CD4-positive, CD25-positive, alpha-beta regulatory T cell (primary cell): ENCODE measurements around the gene IGSF9B. TPM values are rescaled to one million over a fixed set of nuclear protein-coding genes. Genes with fewer than 3 reads are reported as not detected.
A peak's percentile ranks its signal among the peaks of the same experiment; 100 is the strongest.

Experiments used
- ATAC-seq, 2 donors: fragments of 150-1000 bp; cut with Tn5 transposase; one replicate each; pipeline ENCODE4 v1.10.0; 2021; ENCODE audit warnings: low read depth in 2 of 2, moderate number of reproducible peaks in 2 of 2, moderate library complexity in 1 of 2
- DNase-seq, 3 donors: peaks; one replicate each; pipeline versions ENCODE4 v3.0.0 to v3.0.0-alpha.2; 2012 to 2022; ENCODE audit warnings: mixed read lengths in 1 of 3
- H3K27ac ChIP-seq: one replicate; pipeline ENCODE4 v1.7.0; 2013; ENCODE audit warnings: mild to moderate bottlenecking, low read length; ENCODE audit not compliant: insufficient read depth, poor library complexity, severe bottlenecking
- H3K27me3 ChIP-seq: one replicate; pipeline ENCODE4 v1.7.0; 2013; ENCODE audit warnings: low read length; ENCODE audit not compliant: control insufficient read depth, insufficient read depth
- H3K36me3 ChIP-seq: one replicate; pipeline ENCODE4 v1.7.0; 2013; ENCODE audit warnings: mild to moderate bottlenecking, low read length, moderate library complexity; ENCODE audit not compliant: control insufficient read depth, insufficient read depth
- H3K4me1 ChIP-seq: 2 replicates; pipeline ENCODE4 v1.7.0; 2013; ENCODE audit warnings: mild to moderate bottlenecking, low read length; ENCODE audit not compliant: insufficient read depth, control insufficient read depth, poor library complexity, severe bottlenecking
- H3K4me3 ChIP-seq: one replicate; pipeline ENCODE4 v1.7.0; 2013; ENCODE audit warnings: low read depth, mild to moderate bottlenecking, low read length, moderate library complexity
- H3K9me3 ChIP-seq, 2 experiments: 1 replicate in 1 of 2; 2 replicates in 1 of 2; pipeline ENCODE4 v1.7.0; 2013; ENCODE audit warnings: low read length in 2 of 2, mild to moderate bottlenecking in 1 of 2, moderate library complexity in 1 of 2; ENCODE audit not compliant: control insufficient read depth in 2 of 2
- H3K27ac Mint-ChIP-seq, 3 donors: one replicate each; pipeline ENCODE4 v1.8.0; 2020 to 2022; ENCODE audit warnings: mild to moderate bottlenecking in 3 of 3, mixed read lengths in 3 of 3, moderate library complexity in 2 of 3
- H3K27me3 Mint-ChIP-seq: one replicate; pipeline ENCODE4 v1.8.0; 2022; ENCODE audit warnings: mild to moderate bottlenecking, mixed read lengths
- H3K36me3 Mint-ChIP-seq: one replicate; pipeline ENCODE4 v1.8.0; 2020; ENCODE audit warnings: mixed read lengths
- H3K4me1 Mint-ChIP-seq, 4 donors: one replicate each; pipeline ENCODE4 v1.8.0; 2020 to 2022; ENCODE audit warnings: mixed read lengths in 4 of 4, mild to moderate bottlenecking in 1 of 4
- H3K4me3 Mint-ChIP-seq, 4 donors: one replicate each; pipeline ENCODE4 v1.8.0; 2020 to 2022; ENCODE audit warnings: mild to moderate bottlenecking in 4 of 4, mixed read lengths in 4 of 4, moderate library complexity in 3 of 4
- H3K9me3 Mint-ChIP-seq, 7 donors: one replicate each; pipeline ENCODE4 v1.8.0; 2020 to 2022; ENCODE audit warnings: mixed read lengths in 7 of 7, mild to moderate bottlenecking in 3 of 7, moderate library complexity in 2 of 7
- polyA plus RNA-seq, 4 donors: library from polyadenylated mRNA; unstranded; fragments of 300-500 nt; fragmentation: Illumina TruSeq; gene quantifications; one replicate each; pipeline ENCODE4 v1.2.3, GENCODE V29; 2021
- total RNA-seq: library from RNA; stranded (reverse); gene quantifications from one replicate; pipeline ENCODE4 v1.2.3, GENCODE V29; 2022

IGSF9B gene
- total and polyA plus RNA-seq, 5 donors from 2014 or later = 0.65 to 40.0 (median 1.3) TPM

DNA sequence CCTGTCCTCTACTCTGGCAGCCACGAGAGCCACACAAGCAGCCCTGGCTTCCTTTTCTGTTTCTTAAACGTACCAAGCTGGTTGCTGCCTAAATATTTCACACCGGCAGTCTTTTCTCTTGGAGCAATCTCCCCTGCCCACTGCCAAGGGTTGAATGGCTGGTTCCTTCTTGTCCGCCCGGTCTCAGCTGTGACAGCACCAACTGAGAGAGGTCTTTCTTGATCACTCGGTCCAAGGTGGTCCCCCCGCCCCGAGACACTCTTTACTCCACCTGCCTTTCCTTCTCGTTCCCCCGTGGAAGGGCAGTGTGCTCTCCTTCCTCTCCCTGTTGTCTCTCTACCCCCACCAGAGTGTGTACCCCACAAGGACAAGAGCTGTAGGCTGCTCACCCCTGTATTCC lies 33.7 kb upstream of the IGSF9B start:
- Histone ChIP-seq H3K4me3 (no peak overlapping the region), H3K36me3 (no peaks in the 10 kb centered on the region), H3K9me3 (no peaks in the 10 kb centered on the region), H3K27me3 (no peaks in the 10 kb centered on the region), H3K4me1 (no peaks in the 10 kb centered on the region), H3K27ac (no peak overlapping the region)
- ATAC-seq (no peak), DNase-seq (no peak)
- Mint-ChIP-seq H3K27me3 (peaks cover 14% of the 10 kb centered on the region), H3K36me3 (no peaks in the 10 kb centered on the region), H3K27ac (peak overlapping the region in 1 of 3 donors; percentile 29), H3K4me3 (no peak overlapping the region), H3K9me3 (no peaks in the 10 kb centered on the region), H3K4me1 (peaks cover 0 to 8% (median 7%) of the 10 kb centered on the region in 4 donors)

DNA sequence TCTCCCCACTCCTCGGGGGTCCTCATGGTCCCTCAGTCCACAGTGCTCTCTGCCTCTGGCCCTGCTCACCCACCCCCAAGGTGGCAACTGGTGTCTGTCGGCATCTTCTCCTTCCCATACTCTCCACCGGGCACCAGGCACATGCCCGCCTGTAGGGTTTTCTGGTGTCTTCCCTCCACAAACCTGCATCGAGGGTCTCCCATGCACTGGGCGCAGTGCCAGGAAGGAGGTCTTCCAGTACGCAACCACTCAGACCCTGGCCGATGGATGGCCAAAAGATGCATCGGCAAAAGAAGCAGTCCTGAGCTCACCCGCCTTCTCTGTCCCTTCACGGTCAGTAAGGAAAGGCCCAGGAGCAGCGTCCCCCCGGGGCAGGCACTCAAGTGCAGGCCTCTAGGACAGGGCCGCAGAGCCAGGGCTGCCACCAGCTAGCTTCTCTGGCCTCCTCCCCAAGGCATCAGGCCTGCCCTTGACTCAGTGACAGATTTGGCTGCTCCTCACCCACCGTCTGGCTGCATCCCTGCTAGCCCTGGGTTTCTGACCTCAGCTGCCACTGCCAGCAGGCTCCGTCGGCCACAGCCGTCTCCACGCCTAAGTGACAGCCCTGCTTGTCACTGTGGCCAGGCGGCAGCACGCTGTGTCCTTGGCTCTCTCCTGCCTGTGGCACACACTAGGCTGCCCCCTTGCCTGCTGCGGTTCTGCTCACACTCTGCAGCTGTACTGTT lies 32.1 kb upstream of the IGSF9B start:
- Histone ChIP-seq H3K4me1 (no peaks in the 10 kb centered on the region), H3K27ac (no peak overlapping the region), H3K9me3 (no peaks in the 10 kb centered on the region), H3K36me3 (no peaks in the 10 kb centered on the region), H3K27me3 (no peaks in the 10 kb centered on the region), H3K4me3 (no peak overlapping the region)
- no peaks in the 10 kb centered on the region for H3K36me3 Mint-ChIP-seq
- H3K27me3 Mint-ChIP-seq = peaks cover 8% of the 10 kb centered on the region
- H3K9me3 Mint-ChIP-seq = no peaks in the 10 kb centered on the region
- H3K4me3 Mint-ChIP-seq = no peak overlapping the region
- H3K4me1 Mint-ChIP-seq = peaks cover 0 to 5% (median 0%) of the 10 kb centered on the region in 4 donors
- H3K27ac Mint-ChIP-seq = no peak overlapping the region
- ATAC-seq (no peak), DNase-seq (no peak)

- Mint-ChIP-seq H3K36me3 (no peaks in the 10 kb centered on the region), H3K27ac (no peak overlapping the region), H3K9me3 (no peaks in the 10 kb centered on the region), H3K4me1 (peaks cover 0 to 5% (median 0%) of the 10 kb centered on the region in 4 donors), H3K27me3 (peaks cover 8% of the 10 kb centered on the region), H3K4me3 (no peak overlapping the region)
- DNase-seq (no peak), ATAC-seq (no peak)
- no peaks in the 10 kb centered on the region for H3K36me3 ChIP-seq
- no peaks in the 10 kb centered on the region for H3K4me1 ChIP-seq
- no peaks in the 10 kb centered on the region for H3K9me3 ChIP-seq
- no peak overlapping the region for H3K27ac ChIP-seq
- no peaks in the 10 kb centered on the region for H3K27me3 ChIP-seq
- H3K4me3 ChIP-seq = no peak overlapping the region
Measured at GRCh38 chr11:133987171-133987570, 30.4 kb upstream of the IGSF9B start.

GRCh38 chr11:133985981-133986944 lies 29.5 kb upstream of the IGSF9B start:
- H3K9me3 Mint-ChIP-seq = no peaks in the 10 kb centered on the region
- peaks cover 8% of the 10 kb centered on the region for H3K27me3 Mint-ChIP-seq
- H3K4me1 Mint-ChIP-seq = peaks cover 0 to 5% (median 0%) of the 10 kb centered on the region in 4 donors
- Histone ChIP-seq H3K36me3 (no peaks in the 10 kb centered on the region), H3K4me1 (no peaks in the 10 kb centered on the region), H3K4me3 (no peak overlapping the region), H3K27ac (no peak overlapping the region), H3K9me3 (no peaks in the 10 kb centered on the region), H3K27me3 (no peaks in the 10 kb centered on the region)
- H3K4me3 Mint-ChIP-seq = no peak overlapping the region
- DNase-seq (no peak), ATAC-seq (no peak)
- H3K36me3 Mint-ChIP-seq = no peaks in the 10 kb centered on the region
- H3K27ac Mint-ChIP-seq = no peak overlapping the region

GRCh38 chr11:133984828-133985227 lies 28.1 kb upstream of the IGSF9B start:
- no peak for DNase-seq
- Histone ChIP-seq H3K27me3 (no peaks in the 10 kb centered on the region), H3K4me1 (no peaks in the 10 kb centered on the region), H3K27ac (no peak overlapping the region), H3K9me3 (no peaks in the 10 kb centered on the region), H3K4me3 (no peak overlapping the region), H3K36me3 (no peaks in the 10 kb centered on the region)
- Mint-ChIP-seq H3K9me3 (no peaks in the 10 kb centered on the region), H3K36me3 (no peaks in the 10 kb centered on the region), H3K4me1 (no peaks in the 10 kb centered on the region), H3K27ac (no peak overlapping the region), H3K4me3 (no peak overlapping the region), H3K27me3 (peaks cover 1% of the 10 kb centered on the region)
- no peak for ATAC-seq

GRCh38 chr11:133983660-133984316 lies 27.0 kb upstream of the IGSF9B start:
- Mint-ChIP-seq H3K27ac (peak overlapping the region in 1 of 3 donors; percentile 50), H3K36me3 (no peaks in the 10 kb centered on the region)

GRCh38 chr11:133982876-133983275 lies 26.1 kb upstream of the IGSF9B start:
- H3K27me3 ChIP-seq = no peaks in the 10 kb centered on the region
- no peaks in the 10 kb centered on the region for H3K9me3 ChIP-seq
- Mint-ChIP-seq H3K27me3 (peaks cover 6% of the 10 kb centered on the region), H3K4me1 (no peaks in the 10 kb centered on the region), H3K27ac (no peak overlapping the region), H3K4me3 (no peak overlapping the region), H3K36me3 (no peaks in the 10 kb centered on the region), H3K9me3 (no peaks in the 10 kb centered on the region)
- DNase-seq (no peak), ATAC-seq (no peak)
- no peak overlapping the region for H3K4me3 ChIP-seq
- no peaks in the 10 kb centered on the region for H3K36me3 ChIP-seq
- H3K27ac ChIP-seq = no peak overlapping the region
- H3K4me1 ChIP-seq = no peaks in the 10 kb centered on the region

More at GRCh38 chr11:133983660-133984316, 27.0 kb upstream of the IGSF9B start:
- Histone ChIP-seq H3K27me3 (no peaks in the 10 kb centered on the region), H3K4me3 (no peak overlapping the region), H3K27ac (no peak overlapping the region), H3K9me3 (no peaks in the 10 kb centered on the region), H3K4me1 (no peaks in the 10 kb centered on the region), H3K36me3 (no peaks in the 10 kb centered on the region)
- Mint-ChIP-seq H3K4me3 (no peak overlapping the region), H3K4me1 (no peaks in the 10 kb centered on the region), H3K27me3 (peaks cover 6% of the 10 kb centered on the region), H3K9me3 (no peaks in the 10 kb centered on the region)
- ATAC-seq = no peak
- DNase-seq = no peak
